GM13977 (cell line): ENCODE data around the gene MBOAT1.

Source experiments
- DNase-seq: peaks from one replicate; pipeline ENCODE4 v3.0.0; 2012; ENCODE audit warnings: low spot score
- in situ Hi-C: fragments of 300-500 bp; cut with MboI; formaldehyde crosslinking; loops from one replicate; pipeline ENCODE4 v1.12.0; 2022; ENCODE audit warnings: low sequenced_read_pairs, low pct_unique_long_range_greater_than_20kb, mixed read lengths, inconsistent platforms; ENCODE audit not compliant: unreplicated experiment
- TF ChIP-seq, protein P1 (sequence below): IDR thresholded peaks from 2 replicates; pipeline ENCODE4 v1.5.1; 2012; ENCODE audit warnings: mild to moderate bottlenecking, control low read depth; ENCODE audit not compliant: insufficient read depth; ENCODE audit errors: extremely low read depth, missing control alignments

MBOAT1 gene

DNA sequence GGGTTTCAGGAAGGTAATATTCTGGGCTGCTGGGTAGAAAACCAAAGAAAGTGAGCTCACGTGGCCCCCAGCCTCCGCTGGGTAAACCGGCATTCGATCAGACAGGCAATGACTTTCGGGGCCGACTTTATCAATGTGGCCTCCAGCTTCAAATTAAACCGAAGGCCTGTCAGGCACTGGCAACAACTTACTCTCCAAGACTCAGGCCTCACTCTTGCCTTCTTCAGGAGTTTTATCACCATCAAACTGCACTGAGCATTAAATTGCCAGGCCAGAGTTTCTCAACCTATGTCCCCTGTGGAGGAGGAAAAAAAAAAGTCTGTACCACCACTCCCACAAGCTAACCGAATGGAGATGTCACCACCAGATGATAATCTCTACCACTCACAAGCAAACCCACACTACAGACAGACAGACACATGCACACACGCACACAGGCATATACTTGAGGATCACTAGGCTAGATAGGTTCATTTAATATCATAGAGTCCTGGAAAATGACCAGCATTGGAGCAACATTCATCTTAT lies 1.1 kb upstream of the MBOAT1 start:
- TF ChIP-seq, protein P1, sequence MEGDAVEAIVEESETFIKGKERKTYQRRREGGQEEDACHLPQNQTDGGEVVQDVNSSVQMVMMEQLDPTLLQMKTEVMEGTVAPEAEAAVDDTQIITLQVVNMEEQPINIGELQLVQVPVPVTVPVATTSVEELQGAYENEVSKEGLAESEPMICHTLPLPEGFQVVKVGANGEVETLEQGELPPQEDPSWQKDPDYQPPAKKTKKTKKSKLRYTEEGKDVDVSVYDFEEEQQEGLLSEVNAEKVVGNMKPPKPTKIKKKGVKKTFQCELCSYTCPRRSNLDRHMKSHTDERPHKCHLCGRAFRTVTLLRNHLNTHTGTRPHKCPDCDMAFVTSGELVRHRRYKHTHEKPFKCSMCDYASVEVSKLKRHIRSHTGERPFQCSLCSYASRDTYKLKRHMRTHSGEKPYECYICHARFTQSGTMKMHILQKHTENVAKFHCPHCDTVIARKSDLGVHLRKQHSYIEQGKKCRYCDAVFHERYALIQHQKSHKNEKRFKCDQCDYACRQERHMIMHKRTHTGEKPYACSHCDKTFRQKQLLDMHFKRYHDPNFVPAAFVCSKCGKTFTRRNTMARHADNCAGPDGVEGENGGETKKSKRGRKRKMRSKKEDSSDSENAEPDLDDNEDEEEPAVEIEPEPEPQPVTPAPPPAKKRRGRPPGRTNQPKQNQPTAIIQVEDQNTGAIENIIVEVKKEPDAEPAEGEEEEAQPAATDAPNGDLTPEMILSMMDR: no peak
- in situ Hi-C loops: no loop called here
- no peak for DNase-seq

DNA sequence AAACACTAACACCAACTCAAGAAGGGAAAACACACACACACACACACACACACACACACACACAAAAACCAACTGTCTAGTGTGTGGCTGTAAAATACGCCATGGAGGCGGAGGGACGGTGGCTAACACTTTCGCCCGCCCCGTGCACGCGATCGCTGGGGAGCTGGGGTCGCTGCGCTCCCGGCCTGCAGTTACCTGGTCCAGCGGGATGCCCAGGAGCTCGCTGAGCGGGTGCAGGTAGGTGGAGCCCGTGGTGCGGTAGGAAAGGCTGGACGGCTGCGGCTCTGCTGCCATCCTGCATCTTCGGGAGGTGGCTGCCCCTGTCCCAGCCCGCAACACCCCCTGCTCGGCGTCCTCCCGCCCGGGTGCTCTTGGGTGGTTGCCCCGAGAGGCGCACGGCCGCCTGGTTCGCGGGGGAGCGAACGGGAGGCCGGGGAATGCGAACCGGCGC lies 303 bp downstream of the MBOAT1 start:
- TF ChIP-seq, protein P1: no peak

DNA sequence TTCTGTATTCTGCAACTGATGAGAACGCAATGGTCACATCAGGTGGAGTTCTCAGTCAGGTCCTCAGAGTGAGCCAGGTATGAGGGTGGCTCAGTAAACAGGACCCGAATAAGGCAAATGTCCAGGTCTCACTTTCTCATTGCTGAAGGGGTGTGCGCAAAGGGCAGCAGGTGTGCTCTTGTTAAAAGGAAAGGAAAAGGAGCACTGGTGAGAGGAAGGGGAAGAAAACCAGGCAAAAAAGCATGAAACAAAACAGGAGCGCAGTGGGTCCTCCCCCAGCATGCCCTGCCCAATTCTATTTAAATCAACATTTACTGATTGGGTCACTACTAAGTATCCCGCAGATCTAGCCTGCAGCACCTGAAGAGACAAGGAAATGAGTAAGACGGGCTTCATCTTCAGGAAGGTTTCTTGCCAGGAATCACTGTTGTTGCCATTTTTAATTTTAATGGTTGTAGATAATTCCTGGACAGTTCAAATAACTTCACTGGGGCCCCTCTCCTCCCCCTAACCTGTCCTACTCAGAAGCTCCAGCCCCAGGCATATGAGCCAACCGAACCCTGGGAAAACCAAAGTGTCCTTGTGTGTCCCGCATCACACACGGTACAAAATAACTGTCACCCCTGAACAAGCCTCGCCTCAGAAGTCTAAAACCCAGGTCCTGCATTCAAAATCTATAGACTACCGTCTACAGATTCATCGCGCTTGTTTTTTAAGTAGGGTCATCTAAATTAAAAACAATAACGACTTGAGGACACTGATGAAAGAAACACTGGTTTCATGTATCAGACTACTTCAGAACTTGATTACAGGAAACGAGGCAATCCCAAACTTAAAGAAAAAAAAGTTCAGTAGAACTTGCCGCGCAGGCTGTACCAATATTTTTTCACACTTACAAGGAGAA lies 980 bp downstream of the MBOAT1 start:
- peak; percentile 30 for DNase-seq
- TF ChIP-seq, protein P1: no peak
- in situ Hi-C loops: no loop called here

More for the DNA sequence above, 303 bp downstream of the MBOAT1 start:
- peak; percentile 39 for DNase-seq
- in situ Hi-C loops: no loop called here

DNA sequence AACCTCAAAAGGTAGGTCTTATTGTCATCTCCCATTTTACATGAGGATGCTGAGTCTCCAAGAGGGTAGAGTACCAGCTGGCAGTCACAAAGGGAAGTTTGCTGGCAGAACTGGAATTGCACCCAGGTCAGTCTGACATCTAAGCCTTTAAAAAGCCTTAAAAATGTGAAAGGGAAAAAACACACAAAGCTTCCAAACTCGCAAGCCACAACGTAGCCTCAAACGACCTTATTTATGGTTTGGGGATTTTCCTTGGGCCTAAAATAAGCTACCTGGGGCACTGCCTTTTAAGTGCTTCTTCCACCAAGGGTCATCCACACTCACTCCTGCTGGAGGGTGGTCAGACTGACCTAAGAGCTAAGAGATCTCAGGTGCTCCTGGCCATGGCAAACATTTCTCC lies 2.1 kb downstream of the MBOAT1 start:
- TF ChIP-seq, protein P1: no peak
- in situ Hi-C loops: no loop called here
- no peak for DNase-seq

DNA sequence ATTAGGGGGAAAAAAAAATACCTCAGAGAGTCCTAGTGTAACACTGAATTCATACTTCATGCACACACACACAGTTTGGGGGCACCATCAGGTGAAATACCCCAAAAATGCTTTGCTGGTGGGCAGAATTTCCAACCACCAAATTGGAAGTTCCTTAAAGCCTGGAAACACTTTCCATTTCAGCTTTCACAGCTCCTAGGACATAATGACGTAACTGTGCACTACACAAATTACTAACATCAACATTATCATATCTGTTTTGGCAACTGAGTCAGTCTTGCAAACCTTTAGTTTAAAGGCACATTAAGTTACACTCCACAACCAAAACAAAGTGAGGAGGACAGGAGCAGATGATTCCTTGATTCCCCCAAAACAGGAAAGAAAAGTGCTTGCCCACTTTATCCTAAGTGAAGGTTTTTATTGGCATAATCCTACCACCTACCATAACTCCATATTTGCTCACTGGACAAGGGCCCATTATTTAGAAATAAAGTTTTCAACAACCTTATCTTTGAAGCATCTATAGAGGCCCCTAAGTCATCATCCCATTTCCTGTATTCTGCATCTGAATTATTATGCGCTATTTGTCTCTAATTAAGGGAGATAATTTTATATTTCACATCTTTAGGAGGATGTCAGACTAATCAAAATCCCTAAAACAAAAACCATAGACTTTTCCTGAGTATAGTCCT lies 3.4 kb downstream of the MBOAT1 start:
- DNase-seq: no peak
- in situ Hi-C loops: no loop called here
- TF ChIP-seq, protein P1: no peak

DNA sequence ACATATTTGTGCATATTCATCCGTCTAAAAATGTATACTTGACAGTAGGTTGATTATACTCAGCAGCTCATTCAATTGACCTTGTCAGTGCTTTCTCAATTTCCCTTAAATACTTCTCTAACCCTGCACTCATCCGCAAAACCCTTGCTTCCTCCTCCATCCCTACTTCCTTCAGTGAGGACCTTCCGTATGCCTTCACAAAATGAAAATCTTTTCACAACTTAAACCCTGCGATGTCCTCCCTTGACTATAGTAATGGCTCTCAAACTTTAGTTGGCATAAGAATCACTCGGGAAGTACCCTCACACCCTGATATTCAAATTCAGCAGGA lies 5.2 kb downstream of the MBOAT1 start:
- TF ChIP-seq, protein P1: no peak
- DNase-seq: no peak
- in situ Hi-C loops: no loop called here
